Mammary epithelial cell (primary cell): ENCODE measurements around the gene TPGS1.

Experiments used
- EZH2 ChIP-seq: IDR thresholded peaks from 2 replicates; pipeline ENCODE4 v1.6.1; 2012; ENCODE audit warnings: low read length, inconsistent platforms, borderline replicate concordance
- TF ChIP-seq, protein P1 (sequence below), 2 donors: IDR thresholded peaks in 1 of 2; conservative IDR thresholded peaks in 1 of 2; 2 replicates each; pipeline ENCODE4 v1.5.1; 2011 to 2012; ENCODE audit warnings: inconsistent platforms in 2 of 2, low read length in 2 of 2, mild to moderate bottlenecking in 2 of 2, control low read depth in 1 of 2, low read depth in 1 of 2; ENCODE audit not compliant: insufficient read depth in 1 of 2; ENCODE audit errors: extremely low read depth in 1 of 2

DNA sequence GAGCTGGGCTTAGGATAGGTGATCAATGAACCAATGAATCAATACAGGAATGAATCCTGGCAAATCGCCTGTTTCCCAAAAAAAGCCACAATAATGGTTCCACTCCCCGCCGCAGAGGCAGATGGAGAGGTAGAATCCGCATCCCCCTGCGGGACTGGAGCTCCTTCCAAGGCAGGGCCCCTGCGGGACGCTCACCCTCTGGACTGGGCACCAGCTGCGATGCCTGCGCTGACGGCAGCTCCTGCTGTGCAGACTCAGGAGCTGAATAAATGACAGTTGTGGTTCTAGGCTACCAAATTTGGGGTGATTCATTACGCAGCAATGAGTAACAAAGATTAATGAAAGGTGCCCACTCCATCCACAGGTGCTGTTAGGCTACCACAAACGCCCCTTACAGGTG is 15.4 kb downstream of the TPGS1 start:
- TF ChIP-seq, protein P1, sequence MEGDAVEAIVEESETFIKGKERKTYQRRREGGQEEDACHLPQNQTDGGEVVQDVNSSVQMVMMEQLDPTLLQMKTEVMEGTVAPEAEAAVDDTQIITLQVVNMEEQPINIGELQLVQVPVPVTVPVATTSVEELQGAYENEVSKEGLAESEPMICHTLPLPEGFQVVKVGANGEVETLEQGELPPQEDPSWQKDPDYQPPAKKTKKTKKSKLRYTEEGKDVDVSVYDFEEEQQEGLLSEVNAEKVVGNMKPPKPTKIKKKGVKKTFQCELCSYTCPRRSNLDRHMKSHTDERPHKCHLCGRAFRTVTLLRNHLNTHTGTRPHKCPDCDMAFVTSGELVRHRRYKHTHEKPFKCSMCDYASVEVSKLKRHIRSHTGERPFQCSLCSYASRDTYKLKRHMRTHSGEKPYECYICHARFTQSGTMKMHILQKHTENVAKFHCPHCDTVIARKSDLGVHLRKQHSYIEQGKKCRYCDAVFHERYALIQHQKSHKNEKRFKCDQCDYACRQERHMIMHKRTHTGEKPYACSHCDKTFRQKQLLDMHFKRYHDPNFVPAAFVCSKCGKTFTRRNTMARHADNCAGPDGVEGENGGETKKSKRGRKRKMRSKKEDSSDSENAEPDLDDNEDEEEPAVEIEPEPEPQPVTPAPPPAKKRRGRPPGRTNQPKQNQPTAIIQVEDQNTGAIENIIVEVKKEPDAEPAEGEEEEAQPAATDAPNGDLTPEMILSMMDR (conservative IDR thresholded peaks at IDR 0.05 in 1 of 2, IDR thresholded peaks at IDR 0.05 in 1 of 2; ENCODE audit: extremely low read depth in 1 of 2, insufficient read depth in 1 of 2, low read depth in 1 of 2, low read length in 2 of 2): no peak
- no peak for TF ChIP-seq EZH2
